Vagina (tissue), 2 donors: ENCODE results near the gene PPP4R1. TPM values are rescaled to one million over a fixed set of nuclear protein-coding genes. Genes with fewer than 3 reads are reported as not detected.

ENCODE experiments used
- DNase-seq, 2 donors: peaks; one replicate each; pipeline ENCODE4 v3.0.0-alpha.2; 2017; ENCODE audit errors: extremely low spot score in 2 of 2
- H3K27ac ChIP-seq: fragments of 200-600 bp; sonication (generic); one replicate; pipeline ENCODE4 v1.5.1; 2019
- H3K27me3 ChIP-seq: fragments of 200-600 bp; sonication (generic); one replicate; pipeline ENCODE4 v1.5.1; 2019
- H3K36me3 ChIP-seq, 2 donors: fragments of 200-600 bp; sonication (generic); one replicate each; pipeline ENCODE4 v1.5.1; 2017 to 2019
- H3K4me1 ChIP-seq: fragments of 200-600 bp; sonication (generic); one replicate; pipeline ENCODE4 v1.5.1; 2019
- H3K4me3 ChIP-seq, 2 donors: fragments of 200-600 bp; sonication (generic); 1 replicate in 1 of 2; 2 replicates in 1 of 2; pipeline ENCODE4 v1.5.1; 2016 to 2019
- H3K9me3 ChIP-seq: fragments of 200-600 bp; sonication (generic); one replicate; pipeline ENCODE4 v1.5.1; 2019
- POLR2A ChIP-seq, 2 donors: fragments of 450-650 bp; IDR thresholded peaks; one replicate each; pipeline ENCODE4 v1.6.1; 2017; ENCODE audit warnings: antibody characterized with exemption in 2 of 2, mild to moderate bottlenecking in 2 of 2, moderate library complexity in 2 of 2
- POLR2AphosphoS5 ChIP-seq, 2 donors: sonication (generic); formaldehyde crosslinking; IDR thresholded peaks; one replicate each; pipeline ENCODE4 v1.9.0; 2017; ENCODE audit warnings: antibody characterized with exemption in 2 of 2, mild to moderate bottlenecking in 2 of 2, low read depth in 1 of 2; ENCODE audit not compliant: insufficient read depth in 1 of 2
- intact Hi-C: fragments of 100-400 bp; cut with DNase I; formaldehyde crosslinking; loops from one replicate; pipeline ENCODE4 v1.15.1; 2023
- total RNA-seq: library from RNA; depleted of rRNA; stranded (reverse); fragments of >200 nt; gene quantifications from one replicate; pipeline ENCODE4 v1.2.3, GENCODE V29; 2016
- TF ChIP-seq, protein P1 (sequence below), 3 experiments: fragments of 450-650 bp in 2 of 3; fragments of 200-600 bp in 1 of 3; sonication (generic) in 1 of 3; IDR thresholded peaks; one replicate each; pipeline ENCODE4 v1.5.1; 2017 to 2019; ENCODE audit warnings: antibody characterized with exemption in 3 of 3, mild to moderate bottlenecking in 2 of 3, moderate library complexity in 2 of 3

PPP4R1 gene
- total RNA-seq, 1 donor from 2014 or later: 127 TPM

DNA sequence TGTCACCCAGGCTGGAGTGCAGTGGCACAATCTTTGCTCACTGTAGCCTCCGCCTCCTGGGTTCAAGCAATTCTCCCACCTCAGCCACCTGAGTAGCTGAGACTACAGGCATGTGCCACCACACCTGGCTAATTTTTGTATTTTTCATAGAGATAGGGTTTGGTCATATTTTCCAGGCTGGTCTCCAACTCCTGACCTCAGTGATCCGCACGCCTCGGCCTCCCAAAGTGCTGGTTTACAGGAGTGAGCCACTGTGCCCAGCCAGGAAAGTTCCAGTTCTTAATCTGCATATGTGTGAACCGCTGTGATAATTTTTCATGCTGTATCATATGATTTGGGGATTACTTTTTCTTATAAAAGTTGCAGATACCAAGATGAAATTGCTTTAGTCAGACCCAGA is 14.6 kb upstream of the PPP4R1 start:
- no peaks in the 10 kb centered on the region for H3K27me3 ChIP-seq
- no peaks in the 10 kb centered on the region for H3K36me3 ChIP-seq
- H3K9me3 ChIP-seq: no peaks in the 10 kb centered on the region
- no peak overlapping the region for H3K27ac ChIP-seq
- no peaks in the 10 kb centered on the region for H3K4me1 ChIP-seq
- intact Hi-C loops: no loop called here
- H3K4me3 ChIP-seq: no peak overlapping the region
- no peak for DNase-seq
- TF ChIP-seq POLR2AphosphoS5 (IDR thresholded peaks at IDR 0.05; ENCODE audit: insufficient read depth in 1 of 2, low read depth in 1 of 2) (no peak), POLR2A (IDR thresholded peaks at IDR 0.05) (no peak)
- TF ChIP-seq, protein P1, sequence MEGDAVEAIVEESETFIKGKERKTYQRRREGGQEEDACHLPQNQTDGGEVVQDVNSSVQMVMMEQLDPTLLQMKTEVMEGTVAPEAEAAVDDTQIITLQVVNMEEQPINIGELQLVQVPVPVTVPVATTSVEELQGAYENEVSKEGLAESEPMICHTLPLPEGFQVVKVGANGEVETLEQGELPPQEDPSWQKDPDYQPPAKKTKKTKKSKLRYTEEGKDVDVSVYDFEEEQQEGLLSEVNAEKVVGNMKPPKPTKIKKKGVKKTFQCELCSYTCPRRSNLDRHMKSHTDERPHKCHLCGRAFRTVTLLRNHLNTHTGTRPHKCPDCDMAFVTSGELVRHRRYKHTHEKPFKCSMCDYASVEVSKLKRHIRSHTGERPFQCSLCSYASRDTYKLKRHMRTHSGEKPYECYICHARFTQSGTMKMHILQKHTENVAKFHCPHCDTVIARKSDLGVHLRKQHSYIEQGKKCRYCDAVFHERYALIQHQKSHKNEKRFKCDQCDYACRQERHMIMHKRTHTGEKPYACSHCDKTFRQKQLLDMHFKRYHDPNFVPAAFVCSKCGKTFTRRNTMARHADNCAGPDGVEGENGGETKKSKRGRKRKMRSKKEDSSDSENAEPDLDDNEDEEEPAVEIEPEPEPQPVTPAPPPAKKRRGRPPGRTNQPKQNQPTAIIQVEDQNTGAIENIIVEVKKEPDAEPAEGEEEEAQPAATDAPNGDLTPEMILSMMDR (IDR thresholded peaks at IDR 0.05): no peak

DNA sequence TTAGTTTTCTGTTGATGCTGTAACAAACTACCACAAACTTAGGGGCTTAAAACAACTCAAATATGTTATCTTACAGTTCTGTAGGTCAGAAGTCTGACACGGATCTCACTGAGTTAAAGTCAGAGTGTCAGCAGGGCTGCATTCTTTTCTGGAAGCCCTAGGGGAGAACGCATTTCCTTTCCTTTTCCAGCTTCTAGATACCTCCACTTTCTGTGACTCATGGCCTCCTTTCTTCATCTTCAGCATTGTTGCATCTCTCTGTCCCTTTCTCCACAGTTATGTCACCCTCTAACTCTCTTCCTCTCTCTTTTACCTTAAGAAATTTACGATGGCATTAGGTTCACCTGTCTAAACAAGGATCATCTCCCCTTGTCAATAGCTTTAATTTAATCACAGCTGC is 13.3 kb upstream of the PPP4R1 start:
- no peak for DNase-seq
- Histone ChIP-seq H3K4me1 (no peaks in the 10 kb centered on the region), H3K9me3 (no peaks in the 10 kb centered on the region), H3K27me3 (no peaks in the 10 kb centered on the region), H3K4me3 (no peak overlapping the region), H3K27ac (no peak overlapping the region), H3K36me3 (no peaks in the 10 kb centered on the region)
- intact Hi-C loops: no loop called here
- TF ChIP-seq POLR2A (IDR thresholded peaks at IDR 0.05): no peak
- TF ChIP-seq POLR2AphosphoS5 (IDR thresholded peaks at IDR 0.05; ENCODE audit: insufficient read depth in 1 of 2, low read depth in 1 of 2): no peak
- TF ChIP-seq, protein P1 (IDR thresholded peaks at IDR 0.05): no peak

DNA sequence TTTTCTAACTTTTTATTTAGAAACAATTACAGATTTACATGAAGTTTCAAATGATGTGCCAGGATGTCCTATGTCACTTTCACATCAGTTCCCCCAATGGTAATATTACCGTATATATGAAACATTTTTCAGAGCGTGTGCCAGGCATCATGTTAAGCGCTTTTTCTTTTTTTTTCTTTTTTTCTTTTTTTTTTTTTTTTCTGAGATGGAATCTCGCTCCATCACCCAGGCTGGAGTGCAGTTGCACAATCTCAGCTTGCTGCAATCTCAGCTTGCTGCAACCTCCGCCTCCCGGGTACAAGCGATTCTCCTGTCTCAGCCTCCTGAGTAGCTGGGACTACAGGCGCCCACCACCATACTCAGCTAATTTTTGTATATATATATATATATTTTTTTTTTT is 5.6 kb upstream of the PPP4R1 start:
- no peak for DNase-seq
- H3K27me3 ChIP-seq: no peaks in the 10 kb centered on the region
- peaks cover 9% of the 10 kb centered on the region for H3K4me1 ChIP-seq
- intact Hi-C loops: no loop called here
- no peaks in the 10 kb centered on the region for H3K36me3 ChIP-seq
- TF ChIP-seq POLR2AphosphoS5 (IDR thresholded peaks at IDR 0.05; ENCODE audit: insufficient read depth in 1 of 2, low read depth in 1 of 2) (no peak), POLR2A (IDR thresholded peaks at IDR 0.05) (no peak)
- TF ChIP-seq, protein P1 (IDR thresholded peaks at IDR 0.05): no peak
- no peak overlapping the region for H3K4me3 ChIP-seq
- no peak overlapping the region for H3K27ac ChIP-seq
- no peaks in the 10 kb centered on the region for H3K9me3 ChIP-seq

DNA sequence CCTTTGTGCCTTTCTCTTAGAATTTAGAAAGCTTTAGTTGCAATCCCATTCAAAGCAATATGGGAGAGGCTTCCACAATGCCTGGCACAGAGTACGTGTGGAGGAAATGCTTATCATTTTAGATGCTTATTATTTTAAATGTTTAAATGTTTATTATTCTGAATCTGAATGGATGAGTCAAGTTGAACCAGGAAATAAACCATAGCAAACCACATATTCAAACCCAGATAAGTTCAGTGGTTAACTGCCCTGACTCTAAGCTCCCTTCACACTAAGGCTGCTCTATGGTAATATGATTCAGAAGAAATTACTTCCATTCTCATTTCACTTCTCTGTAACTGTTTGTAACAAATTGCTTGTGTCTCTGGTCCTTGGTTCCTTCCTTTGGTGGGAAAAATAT is 5.2 kb upstream of the PPP4R1 start:
- TF ChIP-seq POLR2A (IDR thresholded peaks at IDR 0.05) (no peak), POLR2AphosphoS5 (IDR thresholded peaks at IDR 0.05; ENCODE audit: insufficient read depth in 1 of 2, low read depth in 1 of 2) (no peak)
- TF ChIP-seq, protein P1 (IDR thresholded peaks at IDR 0.05): no peak
- H3K27ac ChIP-seq: no peak overlapping the region
- no peaks in the 10 kb centered on the region for H3K36me3 ChIP-seq
- DNase-seq: no peak
- no peaks in the 10 kb centered on the region for H3K27me3 ChIP-seq
- intact Hi-C loops: no loop called here
- H3K9me3 ChIP-seq: no peaks in the 10 kb centered on the region
- no peak overlapping the region for H3K4me3 ChIP-seq
- peaks cover 10% of the 10 kb centered on the region for H3K4me1 ChIP-seq

DNA sequence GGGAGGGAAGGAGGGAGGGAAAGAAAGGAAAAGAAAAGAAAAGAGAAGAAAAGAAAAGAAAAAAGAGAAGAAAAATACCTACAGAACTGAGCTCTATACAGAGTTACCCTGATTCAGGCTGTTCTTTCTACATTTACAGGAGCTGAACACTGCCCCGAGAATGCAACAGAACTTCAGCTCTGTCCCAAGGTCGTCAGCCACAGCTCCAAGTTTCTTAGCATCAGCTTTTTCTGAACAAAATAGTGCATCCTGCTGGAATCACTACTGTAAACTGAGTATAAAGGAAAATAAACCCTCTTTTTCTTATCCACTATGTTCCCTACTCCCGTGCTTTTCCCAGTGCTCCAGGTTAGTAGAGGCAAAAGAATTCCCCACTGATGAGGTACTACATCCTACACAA is 4.7 kb upstream of the PPP4R1 start:
- Histone ChIP-seq H3K9me3 (no peaks in the 10 kb centered on the region), H3K27me3 (no peaks in the 10 kb centered on the region), H3K4me1 (peaks cover 10% of the 10 kb centered on the region), H3K4me3 (no peak overlapping the region), H3K27ac (no peak overlapping the region), H3K36me3 (no peaks in the 10 kb centered on the region)
- intact Hi-C loops: no loop called here
- no peak for DNase-seq
- no peak for TF ChIP-seq POLR2A (IDR thresholded peaks at IDR 0.05)
- no peak for TF ChIP-seq POLR2AphosphoS5 (IDR thresholded peaks at IDR 0.05; ENCODE audit: insufficient read depth in 1 of 2, low read depth in 1 of 2)
- TF ChIP-seq, protein P1 (IDR thresholded peaks at IDR 0.05): no peak
